ENCODE data around the gene FOXD4L5. TPM values are rescaled to one million over a fixed set of nuclear protein-coding genes. Genes with fewer than 3 reads are reported as not detected.
"Not testable (repeated sequence)": the region's sequence is repeated elsewhere in the genome, so short reads cannot be mapped to it uniquely, and the experiment has no call there.

Gene FOXD4L5
- total RNA-seq = not detected
- long read RNA-seq = 0 reads

DNA sequence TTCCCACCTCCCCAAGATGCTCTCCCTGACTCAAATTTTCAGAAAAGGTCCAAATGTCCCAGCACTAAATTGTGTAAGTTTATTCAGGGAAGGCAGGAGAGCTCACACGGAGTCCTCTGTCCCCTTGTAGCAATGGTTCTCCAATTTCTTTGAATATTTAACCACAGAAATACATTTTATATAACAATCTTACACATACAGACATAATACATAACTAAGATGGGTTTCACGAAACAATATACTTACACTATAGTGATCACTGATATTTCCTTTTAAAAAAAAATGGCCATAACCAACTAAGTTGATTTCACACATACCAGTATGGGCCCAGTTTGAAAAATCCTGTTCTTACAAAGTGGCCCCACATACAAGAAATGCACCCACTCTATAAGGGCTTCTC, at the start of gene FOXD4L5:
Gene FOXD4L5, minus strand, starts transcription at position 101 of the 400 bp plus-strand sequence. CDS start 832 bp downstream, outside the sequence.
- DNase-seq; intact Hi-C loops (cut with micrococcal nuclease); ATAC-seq: not testable (repeated sequence)

DNA sequence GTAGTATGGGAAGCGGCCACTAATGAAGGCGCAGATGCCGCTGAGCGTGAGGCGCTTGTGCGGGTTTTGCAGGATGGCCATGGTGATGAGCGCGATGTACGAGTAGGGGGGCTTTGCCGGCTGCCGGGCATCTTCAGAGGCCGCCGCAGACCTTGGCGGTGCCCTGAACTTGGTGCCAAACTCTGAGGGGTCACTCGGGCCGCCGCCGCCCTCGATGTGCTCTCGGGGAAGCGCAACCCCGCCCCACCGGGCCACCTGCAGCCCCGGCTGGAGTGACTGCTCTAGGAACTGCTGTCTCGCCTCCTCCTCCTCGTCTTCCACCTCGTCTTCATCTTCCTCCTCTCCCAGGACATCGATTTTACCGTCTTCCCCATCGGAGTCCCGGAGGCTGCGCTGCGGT, 1.1 kb downstream of the FOXD4L5 start:
- intact Hi-C loops (cut with micrococcal nuclease); ATAC-seq; DNase-seq: not testable (repeated sequence)

DNA sequence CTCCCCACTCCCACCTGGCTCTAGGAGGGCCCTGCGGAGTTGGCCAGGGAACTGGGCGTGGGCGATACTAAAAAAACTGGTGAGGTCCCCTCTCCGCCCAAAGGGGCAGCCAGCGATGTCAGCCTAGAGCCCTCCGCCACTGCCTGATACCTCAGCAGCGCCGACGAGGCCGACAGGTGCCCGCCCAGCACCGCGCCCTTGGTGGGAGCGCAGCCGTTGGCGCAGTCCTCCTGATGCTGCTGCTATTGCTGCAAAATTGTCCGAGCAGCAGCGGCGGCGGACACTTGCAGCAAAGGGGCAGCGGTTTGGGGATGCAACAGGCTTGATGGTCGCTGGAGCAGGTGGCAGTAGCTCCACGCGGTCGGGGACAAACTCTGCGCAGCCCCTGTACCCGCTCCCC, 2.0 kb downstream of the FOXD4L5 start:
- ATAC-seq; intact Hi-C loops (cut with micrococcal nuclease); DNase-seq: not testable (repeated sequence)

Measured in left ventricle myocardium superior (tissue), 1 donor.